ENCODE results near the gene IL10. TPM values are rescaled to one million over a fixed set of nuclear protein-coding genes. Genes with fewer than 3 reads are reported as not detected.

IL10 gene
- total and polyA plus RNA-seq, 11 donors = 0.27 to 5.0 (median 0.88) TPM; not detected in 1

DNA sequence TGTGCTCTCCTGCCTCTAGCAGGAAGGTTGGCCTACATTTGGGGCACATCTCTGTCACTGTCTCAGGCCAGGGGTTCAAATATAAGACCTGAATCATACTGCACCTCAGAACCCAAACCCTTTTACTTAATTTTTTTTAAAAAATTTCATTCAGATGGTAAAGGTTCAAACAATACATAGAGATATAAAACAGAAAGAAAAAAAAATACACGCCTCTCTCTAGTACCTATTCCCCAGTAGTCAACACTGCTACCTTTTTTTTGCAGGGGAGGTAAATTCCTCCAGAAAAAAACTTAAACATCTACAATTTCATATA, 54.7 kb downstream of the IL10 start:
- H3K27me3 ChIP-seq = no peaks in the 10 kb centered on the region
- H3K27ac ChIP-seq = peak overlapping the region in 7 of 12 donors; percentile 11 to 83 (median 29)
- TF ChIP-seq CTCF (IDR thresholded peaks at IDR 0.05) (no peak), POLR2A (IDR thresholded peaks at IDR 0.05) (no peak)
- 83 to 86% (median 85%) methylated on average over 1 of the region's 1 CpG for WGBS, 4 donors
- intact Hi-C loops (cut with DNase I) = no loop called here
- no peaks in the 10 kb centered on the region for H3K9me3 ChIP-seq
- no peak overlapping the region for H3K4me3 ChIP-seq
- DNase-seq (no peak), ATAC-seq (no peak)
- H3K4me1 ChIP-seq = peaks cover 25 to 96% (median 89%) of the 10 kb centered on the region in 12 donors
- H3K36me3 ChIP-seq = no peaks in the 10 kb centered on the region

Other genes with a start within 250 kb of the IL10 start
- 10 to 100 TPM; 21.6 to 37.5 (median 29.0) TPM for gene EIF2D, start 160.0 kb downstream of the IL10 start, total RNA-seq
- gene EIF2D, start 160.0 kb downstream of the IL10 start, polyA plus RNA-seq = 10 to 100 TPM; 15.6 to 26.8 TPM
- gene DYRK3, start 137.0 kb downstream of the IL10 start, total RNA-seq = 10 to 100 TPM; 11.2 to 32.5 (median 15.9) TPM
- gene DYRK3, start 137.0 kb downstream of the IL10 start, polyA plus RNA-seq = 10 to 100 TPM in 1 of 2 donors, 1 to 10 TPM in 1; 6.5 to 26.0 TPM
- gene MAPKAPK2, start 87.6 kb downstream of the IL10 start, total RNA-seq = 100 to 1,000 TPM; 163 to 327 (median 223) TPM
- 100 to 1,000 TPM; 126 to 227 TPM for gene MAPKAPK2, start 87.6 kb downstream of the IL10 start, polyA plus RNA-seq
- not detected for gene IL19, start 1.7 kb downstream of the IL10 start, total RNA-seq
- not detected for gene IL19, start 1.7 kb downstream of the IL10 start, polyA plus RNA-seq
- gene IL20, start 93.1 kb upstream of the IL10 start, total RNA-seq = not detected
- gene IL20, start 93.1 kb upstream of the IL10 start, polyA plus RNA-seq = not detected
- gene IL24, start 124.9 kb upstream of the IL10 start, total RNA-seq = not detected
- gene IL24, start 124.9 kb upstream of the IL10 start, polyA plus RNA-seq = 1 to 10 TPM in 1 of 2 donors, not detected in 1; 1.6 TPM
- gene FCMR, start 149.4 kb upstream of the IL10 start, total RNA-seq = 10 to 100 TPM in 1 of 9 donors, 1 to 10 TPM in 8; 1.3 to 16.3 (median 3.2) TPM
- 1 to 10 TPM in 1 of 2 donors, under 1 TPM in 1; 0.99 to 4.0 TPM for gene FCMR, start 149.4 kb upstream of the IL10 start, polyA plus RNA-seq
- gene PIGR, start 174.0 kb upstream of the IL10 start, total RNA-seq = under 1 TPM in 2 of 9 donors, not detected in 7; 0.42 to 0.49 TPM
- gene PIGR, start 174.0 kb upstream of the IL10 start, polyA plus RNA-seq = under 1 TPM; 0.04 to 0.64 TPM
- gene FCAMR, start 198.0 kb upstream of the IL10 start, total RNA-seq = not detected
- not detected for gene FCAMR, start 198.0 kb upstream of the IL10 start, polyA plus RNA-seq

Data from heart left ventricle (tissue), 16 donors.